HuH-7 (cell line): ENCODE measurements around the gene BMP8B.
"Not testable (repeated sequence)": the region's sequence is repeated elsewhere in the genome, so short reads cannot be mapped to it uniquely, and the experiment has no call there.

Experiments
- DNase-seq: peaks from one replicate; pipeline ENCODE4 v3.0.0; 2011; ENCODE audit warnings: low spot score

Gene BMP8B

GRCh38 chr1:39777896-39778295 is 10.8 kb downstream of the BMP8B start:
- DNase-seq, result not testable (repeated sequence)

- DNase-seq, result no peak
These were observed 11.4 kb downstream of the BMP8B start for GRCh38 chr1:39777306-39777705.

- DNase-seq, result no peak
These were observed 11.8 kb downstream of the BMP8B start for GRCh38 chr1:39776886-39777285.

GRCh38 chr1:39776400-39776713 is 12.3 kb downstream of the BMP8B start:
- DNase-seq, result no peak

- not testable (repeated sequence) for DNase-seq
These were observed 12.8 kb downstream of the BMP8B start for GRCh38 chr1:39775676-39776399.

- peak; percentile 52 for DNase-seq
These were observed 13.5 kb downstream of the BMP8B start for GRCh38 chr1:39775141-39775540.

GRCh38 chr1:39773369-39773979 is 15.2 kb downstream of the BMP8B start:
- not testable (repeated sequence) for DNase-seq

- DNase-seq, result not testable (repeated sequence)
These were observed 17.6 kb downstream of the BMP8B start, which contains the start of gene OXCT2 for GRCh38 chr1:39771022-39771532. Gene OXCT2 (minus strand): TSS chr1:39771348. CDS start chr1:39771255, 93 bp downstream.

GRCh38 chr1:39770100-39771021 is 18.3 kb downstream of the BMP8B start:
- DNase-seq, result not testable (repeated sequence)

GRCh38 chr1:39769502-39769901 is 19.2 kb downstream of the BMP8B start:
- not testable (repeated sequence) for DNase-seq

GRCh38 chr1:39766466-39766865 is 22.2 kb downstream of the BMP8B start:
- DNase-seq, result not testable (repeated sequence)

GRCh38 chr1:39764512-39764911 is 24.2 kb downstream of the BMP8B start:
- not testable (repeated sequence) for DNase-seq

- not testable (repeated sequence) for DNase-seq
These were observed 24.9 kb downstream of the BMP8B start for GRCh38 chr1:39763619-39764374.

GRCh38 chr1:39762550-39763540 is 25.8 kb downstream of the BMP8B start:
- DNase-seq, result no peak

- no peak for DNase-seq
These were observed 27.0 kb downstream of the BMP8B start for GRCh38 chr1:39761557-39762260.

GRCh38 chr1:39761016-39761415 is 27.6 kb downstream of the BMP8B start:
- DNase-seq, result no peak

GRCh38 chr1:39760074-39761008 is 28.3 kb downstream of the BMP8B start:
- no peak for DNase-seq

- no peak for DNase-seq
These were observed 29.3 kb downstream of the BMP8B start for GRCh38 chr1:39759436-39759726.
